ENCODE data around the gene GAS6.

GAS6 gene

GRCh38 chr13:113865427-113865826 is 1.6 kb upstream of the GAS6 start:
- no peak for DNase-seq

GRCh38 chr13:113864273-113864890 is 506 bp upstream of the GAS6 start:
- DNase-seq = no peak

- no peak for DNase-seq
Observed at GRCh38 chr13:113862931-113863523, 849 bp downstream of the GAS6 start.

- no peak for DNase-seq
Observed at GRCh38 chr13:113862191-113862930, 1.5 kb downstream of the GAS6 start.

GRCh38 chr13:113861433-113862030 is 2.3 kb downstream of the GAS6 start:
- DNase-seq = no peak

GRCh38 chr13:113860665-113861432 is 3.0 kb downstream of the GAS6 start:
- DNase-seq = no peak

- no peak for DNase-seq
Observed at GRCh38 chr13:113860051-113860664, 3.7 kb downstream of the GAS6 start.

GRCh38 chr13:113859311-113860050 is 4.4 kb downstream of the GAS6 start:
- DNase-seq = no peak

GRCh38 chr13:113857531-113858195 is 6.2 kb downstream of the GAS6 start:
- no peak for DNase-seq

- no peak for DNase-seq
Observed at GRCh38 chr13:113856716-113857065, 7.2 kb downstream of the GAS6 start.

- DNase-seq = no peak
Observed at GRCh38 chr13:113855931-113856715, 7.8 kb downstream of the GAS6 start.

- no peak for DNase-seq
Observed at GRCh38 chr13:113855012-113855921, 8.6 kb downstream of the GAS6 start.

GRCh38 chr13:113854238-113855011 is 9.5 kb downstream of the GAS6 start:
- no peak for DNase-seq

GRCh38 chr13:113853518-113854237 is 10.2 kb downstream of the GAS6 start:
- DNase-seq = no peak

GRCh38 chr13:113852536-113853517 is 11.0 kb downstream of the GAS6 start:
- no peak for DNase-seq

- no peak for DNase-seq
Observed at GRCh38 chr13:113851826-113852535, 11.9 kb downstream of the GAS6 start.

Measured in T-helper 9 cell (primary cell).